GM18868 (cell line): ENCODE results near the gene PDIA2.
"Not testable (repeated sequence)": the region's sequence is repeated elsewhere in the genome, so short reads cannot be mapped to it uniquely, and the experiment has no call there.

Source experiments
- ATAC-seq: cut with Tn5 transposase; IDR thresholded peaks from one replicate; pipeline ENCODE4 v1.9.1; 2021; ENCODE audit warnings: mild to moderate bottlenecking, moderate library complexity; ENCODE audit not compliant: unreplicated experiment

PDIA2 gene

DNA sequence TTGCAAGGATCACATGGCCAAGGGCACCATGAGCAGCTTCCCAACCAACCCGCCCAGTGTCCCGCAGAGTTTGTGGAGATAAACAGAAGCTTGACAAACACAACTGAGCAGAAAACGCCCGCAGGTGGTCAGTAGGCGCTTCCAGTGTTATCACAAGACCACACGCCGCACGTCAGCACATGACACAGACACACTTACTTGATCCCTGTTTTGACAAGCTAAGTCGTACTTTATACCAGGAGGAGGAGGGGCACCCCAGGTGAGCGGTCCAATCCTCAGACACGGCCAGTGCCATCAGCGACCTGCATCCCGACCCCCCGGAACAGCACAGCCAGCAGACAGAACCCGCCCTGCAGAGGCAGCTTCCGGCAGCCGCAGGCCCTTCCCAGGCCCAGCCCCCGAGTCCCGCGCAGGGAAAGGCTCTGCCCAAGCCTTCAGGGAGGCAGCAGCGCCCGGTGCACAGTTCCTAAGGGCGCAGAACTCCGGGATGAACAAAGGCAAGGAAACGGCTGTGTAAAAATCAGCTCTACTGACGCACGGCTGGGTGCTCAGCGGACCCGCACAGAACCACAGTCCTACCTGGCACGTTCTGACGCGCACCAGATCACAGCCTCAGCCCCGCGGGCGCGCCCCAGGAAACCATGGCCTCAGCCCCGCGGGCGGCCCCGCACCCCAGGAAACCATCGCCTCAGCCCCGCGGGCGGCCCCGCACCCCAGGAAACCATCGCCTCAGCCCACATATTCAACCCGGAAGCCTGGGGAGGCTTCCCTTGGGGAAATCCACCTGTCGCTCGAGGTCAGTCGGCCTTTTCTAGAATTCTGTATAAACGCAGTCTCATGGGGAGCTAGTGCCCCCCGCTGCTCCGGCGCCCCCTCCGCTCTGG lies 41.7 kb downstream of the PDIA2 start:
- ATAC-seq = peak; percentile 51

DNA sequence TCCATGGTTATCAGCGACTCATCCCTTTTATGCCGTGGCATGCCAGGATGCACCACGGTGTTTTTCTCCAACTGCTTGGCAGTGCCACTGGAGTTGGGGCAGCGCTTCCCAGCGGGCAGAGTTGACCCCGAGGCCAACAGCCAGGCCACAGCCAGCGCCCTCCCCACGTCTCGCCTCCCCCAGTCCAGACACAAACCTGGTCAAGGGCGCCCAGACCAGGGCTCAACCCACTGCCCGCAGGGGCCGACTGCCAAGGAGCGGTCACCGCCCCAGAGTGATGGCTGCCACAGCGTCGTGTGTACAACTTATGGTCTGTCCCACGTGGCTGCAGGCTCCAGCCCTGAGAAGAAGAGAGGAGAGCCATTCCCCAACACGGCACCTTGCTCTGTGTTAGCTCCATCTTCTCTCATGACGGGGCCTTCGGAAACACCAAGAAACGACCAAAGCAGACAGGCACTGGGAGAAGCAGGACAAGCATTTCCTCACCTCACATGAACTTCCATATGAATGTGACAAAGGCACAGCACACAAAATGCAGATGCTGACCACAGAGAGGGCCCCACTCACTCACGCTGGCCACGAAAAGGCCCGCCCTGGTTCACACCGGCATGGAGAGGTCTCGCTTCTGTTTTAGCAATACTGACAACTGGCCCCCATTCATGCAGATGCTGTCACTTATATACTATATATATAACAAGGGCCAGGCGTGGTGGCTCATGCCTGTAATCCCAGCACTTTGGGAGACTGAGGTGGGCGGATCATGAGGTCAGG lies 42.6 kb downstream of the PDIA2 start:
- no peak for ATAC-seq

- ATAC-seq = no peak
These were observed 47.8 kb downstream of the PDIA2 start for GRCh38 chr16:330741-331140.

DNA sequence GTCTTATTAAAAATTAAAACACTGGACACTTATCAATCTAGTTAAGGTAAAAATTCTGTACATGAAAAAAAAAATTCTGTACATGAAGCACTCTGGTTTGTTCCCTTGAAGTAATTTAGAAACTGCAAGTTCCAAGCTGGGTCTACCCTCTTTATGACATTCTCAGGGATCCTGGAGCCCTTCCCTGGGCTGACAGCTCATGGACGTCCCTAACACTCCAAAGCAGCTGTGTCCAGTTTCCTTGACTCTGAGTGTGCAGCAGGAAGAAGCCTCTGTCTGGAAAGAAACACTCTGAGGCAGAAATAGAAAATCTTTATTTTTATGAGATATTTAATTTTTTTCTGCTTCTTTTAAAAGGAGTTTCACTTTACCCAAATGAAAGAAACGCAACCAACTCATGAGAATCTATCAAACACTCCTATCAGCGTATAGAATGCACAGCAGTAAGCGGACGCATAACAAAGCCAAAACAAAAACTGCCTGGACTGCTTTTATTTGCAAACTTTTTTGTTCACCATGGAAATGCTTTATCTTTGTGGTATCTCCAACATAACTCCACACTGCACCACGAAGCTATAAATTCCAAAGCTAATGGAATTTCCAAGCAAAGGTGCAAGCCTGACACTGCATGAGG lies 48.3 kb downstream of the PDIA2 start:
- not testable (repeated sequence) for ATAC-seq

DNA sequence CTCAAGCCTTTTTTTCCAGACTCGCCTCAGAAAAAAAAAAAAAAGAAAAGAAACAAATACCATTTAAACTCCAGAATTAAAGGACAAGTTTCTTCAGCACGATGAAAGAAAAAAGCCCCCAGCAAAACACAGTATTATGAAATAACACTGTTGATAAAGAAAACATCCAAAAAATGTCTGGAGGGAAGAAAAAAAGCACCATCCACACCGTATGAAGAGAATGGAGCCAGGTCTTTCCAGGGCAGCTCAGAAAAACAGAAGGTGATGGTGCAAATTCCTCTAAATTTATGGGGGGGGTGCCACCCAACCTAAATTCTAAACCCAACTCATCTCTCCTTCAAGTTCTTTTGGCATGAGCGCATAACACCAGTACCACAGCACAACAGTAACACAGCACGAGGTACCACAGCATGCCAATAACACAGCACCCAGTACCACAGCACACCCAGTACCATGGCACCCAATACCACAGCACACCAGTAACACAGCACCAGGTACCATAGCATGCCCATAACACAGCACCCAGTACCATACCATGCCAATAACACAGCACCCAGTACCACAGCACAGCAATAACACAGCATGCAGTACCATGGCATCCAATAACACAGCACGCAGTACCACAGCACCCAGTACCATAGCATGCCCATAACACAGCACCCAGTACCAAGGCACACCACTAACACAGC lies 50.6 kb downstream of the PDIA2 start:
- ATAC-seq = no peak

DNA sequence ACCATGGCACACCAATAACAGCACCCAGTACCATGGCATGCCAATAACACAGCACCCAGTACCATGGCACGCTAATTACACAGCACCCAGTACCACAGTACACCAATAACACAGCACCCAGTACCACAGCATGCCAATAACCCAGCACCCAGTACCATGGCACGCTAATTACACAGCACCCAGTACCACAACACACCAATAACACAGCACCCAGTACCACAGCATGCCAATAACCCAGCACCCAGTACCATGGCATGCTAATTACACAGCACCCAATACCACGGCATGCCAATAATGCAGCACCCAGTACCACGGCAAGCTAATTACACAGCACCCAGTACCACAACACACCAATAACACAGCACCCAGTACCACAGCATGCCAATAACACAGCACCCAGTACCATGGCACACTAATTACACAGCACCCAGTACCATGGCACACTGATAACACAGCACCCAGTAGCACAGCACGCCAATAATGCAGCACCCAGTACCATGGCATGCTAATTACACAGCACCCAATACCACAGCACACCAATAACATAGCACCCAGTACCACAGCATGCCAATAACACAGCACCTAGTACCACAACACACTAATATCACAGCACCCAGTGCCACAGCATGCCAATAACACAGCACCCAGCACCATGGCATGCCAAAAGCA lies 51.3 kb downstream of the PDIA2 start:
- ATAC-seq = not testable (repeated sequence)

DNA sequence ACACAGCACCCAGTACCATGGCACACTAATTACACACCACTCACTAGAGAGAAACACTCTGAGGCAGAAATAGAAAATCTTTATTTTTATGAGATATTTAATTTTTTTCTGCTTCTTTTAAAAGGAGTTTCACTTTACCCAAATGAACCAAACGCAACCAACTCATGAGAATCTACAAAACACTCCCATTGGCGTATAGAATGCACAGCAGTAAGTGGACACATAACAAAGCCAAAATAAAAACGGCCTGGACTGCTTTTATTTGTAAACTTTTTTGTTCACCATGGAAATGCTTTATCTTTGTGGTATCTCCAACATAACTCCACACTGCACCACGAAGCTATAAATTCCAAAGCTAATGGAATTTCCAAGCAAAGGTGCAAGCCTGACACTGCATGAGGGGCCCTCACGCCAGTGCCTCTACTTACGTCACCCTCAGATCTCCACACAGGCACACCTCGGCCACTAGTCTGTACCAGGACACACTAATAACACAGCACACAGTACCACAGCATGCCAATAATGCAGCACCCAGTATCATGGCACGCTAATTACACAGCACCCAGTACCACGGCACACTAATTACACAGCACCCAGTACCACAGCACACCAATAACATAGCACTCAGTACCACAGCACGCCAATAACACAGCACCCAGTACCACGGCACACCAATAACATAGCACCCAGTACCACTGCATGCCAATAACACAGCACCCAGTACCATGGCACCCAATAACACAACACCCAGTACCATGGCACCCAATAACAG lies 52.1 kb downstream of the PDIA2 start:
- ATAC-seq = not testable (repeated sequence)

DNA sequence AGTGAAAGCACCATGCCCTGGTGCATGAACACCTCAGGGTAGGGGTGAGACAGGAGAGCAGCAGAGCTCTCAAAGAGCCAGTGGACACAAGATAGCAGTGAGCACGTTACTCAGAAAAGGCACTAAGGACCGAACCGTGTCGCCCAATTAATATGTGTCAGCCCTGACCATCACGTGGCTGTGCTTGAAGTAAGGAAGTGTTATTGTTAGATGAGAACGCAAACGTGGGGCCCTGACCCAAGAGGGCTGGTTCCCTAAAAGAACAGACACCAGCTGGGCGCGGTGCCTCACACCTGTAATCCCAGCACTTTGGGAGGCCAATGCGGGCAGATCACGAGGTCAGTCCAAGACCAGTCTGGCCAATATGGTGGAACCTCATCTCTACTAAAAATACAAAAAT lies 53.3 kb downstream of the PDIA2 start:
- ATAC-seq = no peak
